Measurements from ENCODE around the gene OR6S1. TPM values are rescaled to one million over a fixed set of nuclear protein-coding genes. Genes with fewer than 3 reads are reported as not detected.

Gene OR6S1, protein sequence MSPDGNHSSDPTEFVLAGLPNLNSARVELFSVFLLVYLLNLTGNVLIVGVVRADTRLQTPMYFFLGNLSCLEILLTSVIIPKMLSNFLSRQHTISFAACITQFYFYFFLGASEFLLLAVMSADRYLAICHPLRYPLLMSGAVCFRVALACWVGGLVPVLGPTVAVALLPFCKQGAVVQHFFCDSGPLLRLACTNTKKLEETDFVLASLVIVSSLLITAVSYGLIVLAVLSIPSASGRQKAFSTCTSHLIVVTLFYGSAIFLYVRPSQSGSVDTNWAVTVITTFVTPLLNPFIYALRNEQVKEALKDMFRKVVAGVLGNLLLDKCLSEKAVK
- polyA plus RNA-seq (ENCODE audit: insufficient read length in 10 of 10), result not detected
- long read RNA-seq, donor 1, result 0 reads
- long read RNA-seq, donor 2, result 0 reads
- long read RNA-seq, donor 3, result 0 reads
- long read RNA-seq, donor 4, result 0 reads
- long read RNA-seq, donor 5, result 0 reads
- long read RNA-seq, donor 6, result 0 reads
- long read RNA-seq, donor 7, result 0 reads
- long read RNA-seq, donor 8, result 0 reads
- long read RNA-seq, donor 9, result 0 reads

DNA sequence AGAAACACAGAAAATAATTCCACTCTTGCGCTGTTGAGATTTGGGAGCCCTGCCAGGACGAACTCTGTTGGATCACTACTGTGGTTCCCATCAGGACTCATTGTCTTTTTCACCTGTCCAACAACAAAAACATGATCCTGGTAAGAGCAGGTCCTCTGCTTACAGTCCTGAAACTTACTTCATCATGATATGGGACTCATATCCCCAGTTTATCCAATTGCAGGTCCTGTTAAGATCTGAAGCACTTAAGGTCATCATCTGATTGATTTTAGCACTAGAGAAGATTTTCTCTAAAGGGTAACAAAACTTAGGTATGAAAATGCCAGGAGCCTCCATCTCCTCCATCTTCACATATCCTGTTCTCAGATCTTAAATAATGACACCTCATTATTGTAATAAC, at the start of gene OR6S1:
Gene OR6S1 (minus strand): TSS at position 101 of the 400 bp plus-strand sequence. CDS start 0 bp downstream, at position 101.
- no peak for DNase-seq

DNA sequence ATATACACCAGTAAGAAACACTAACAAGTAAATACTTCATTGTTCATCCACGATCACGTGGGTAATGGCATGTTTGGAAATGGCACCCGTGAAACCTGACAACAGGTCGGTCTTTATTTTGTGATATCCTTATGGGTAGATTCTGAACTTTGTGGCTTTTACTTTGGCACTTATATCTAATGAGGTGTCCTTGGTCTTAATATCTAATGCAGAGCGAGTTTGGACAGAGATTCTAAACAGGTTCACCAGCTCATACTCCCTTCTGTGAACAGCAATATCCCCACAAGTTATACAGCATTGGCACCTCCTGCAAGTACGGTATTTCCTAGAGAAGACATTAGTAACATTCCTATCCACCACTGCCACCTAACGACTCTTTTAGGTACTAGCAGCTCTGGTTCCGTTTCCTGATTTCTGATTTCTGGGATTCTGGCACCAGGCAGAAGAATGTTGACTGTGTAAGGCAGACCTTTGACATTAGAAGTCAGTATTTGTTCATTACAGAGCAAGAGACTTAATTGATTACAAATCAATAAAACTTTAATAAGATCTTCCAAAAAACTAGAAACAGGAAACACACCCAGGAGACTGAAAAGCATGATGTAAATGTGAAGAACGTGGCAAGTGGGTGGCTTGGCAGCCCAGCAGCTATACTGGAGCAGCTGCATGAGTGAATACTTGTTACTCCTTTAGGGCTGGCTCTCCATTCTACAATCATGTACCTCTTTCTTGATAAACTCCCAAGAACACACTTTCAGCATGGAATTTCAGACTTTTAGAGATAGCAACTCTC, 49.6 kb upstream of the OR6S1 start:
- DNase-seq, result peak; percentile 62 to 85 (median 78)

DNA sequence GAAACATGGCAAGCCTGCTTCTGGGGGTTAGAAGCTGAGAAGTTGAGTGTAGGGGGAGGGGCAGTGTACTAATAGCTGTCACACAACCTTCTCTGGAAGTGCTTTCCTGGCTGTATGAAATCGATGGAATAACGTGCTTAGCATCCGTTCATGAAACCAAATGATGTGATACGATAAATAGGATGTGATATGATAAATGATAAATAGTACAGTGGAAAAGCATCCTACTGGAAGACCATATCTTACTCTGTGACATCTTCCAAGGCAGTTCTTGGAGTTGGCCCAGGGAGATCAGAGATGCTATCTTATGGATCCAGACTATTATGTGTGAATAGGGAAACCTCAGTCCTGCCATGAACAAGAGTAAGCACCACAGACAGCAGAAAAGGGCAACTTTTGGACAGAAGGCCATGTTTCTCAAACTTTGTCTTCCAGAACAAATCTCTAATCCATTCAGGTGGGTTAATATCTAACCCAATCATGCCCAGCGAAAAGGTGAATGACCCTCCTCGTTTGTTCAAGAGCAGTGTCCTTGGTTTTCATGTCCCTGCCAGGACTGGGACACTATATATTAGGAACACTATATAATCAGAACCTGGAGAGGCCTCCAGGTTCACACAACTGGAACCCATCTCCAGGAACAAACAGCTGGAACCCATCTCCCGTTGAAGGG, 46.8 kb upstream of the OR6S1 start, which contains the start of gene ANG:
Gene ANG (plus strand): TSS at position 598 of the 673 bp plus-strand sequence. CDS start 4,801 bp downstream, outside the sequence.
- DNase-seq, result no peak

DNA sequence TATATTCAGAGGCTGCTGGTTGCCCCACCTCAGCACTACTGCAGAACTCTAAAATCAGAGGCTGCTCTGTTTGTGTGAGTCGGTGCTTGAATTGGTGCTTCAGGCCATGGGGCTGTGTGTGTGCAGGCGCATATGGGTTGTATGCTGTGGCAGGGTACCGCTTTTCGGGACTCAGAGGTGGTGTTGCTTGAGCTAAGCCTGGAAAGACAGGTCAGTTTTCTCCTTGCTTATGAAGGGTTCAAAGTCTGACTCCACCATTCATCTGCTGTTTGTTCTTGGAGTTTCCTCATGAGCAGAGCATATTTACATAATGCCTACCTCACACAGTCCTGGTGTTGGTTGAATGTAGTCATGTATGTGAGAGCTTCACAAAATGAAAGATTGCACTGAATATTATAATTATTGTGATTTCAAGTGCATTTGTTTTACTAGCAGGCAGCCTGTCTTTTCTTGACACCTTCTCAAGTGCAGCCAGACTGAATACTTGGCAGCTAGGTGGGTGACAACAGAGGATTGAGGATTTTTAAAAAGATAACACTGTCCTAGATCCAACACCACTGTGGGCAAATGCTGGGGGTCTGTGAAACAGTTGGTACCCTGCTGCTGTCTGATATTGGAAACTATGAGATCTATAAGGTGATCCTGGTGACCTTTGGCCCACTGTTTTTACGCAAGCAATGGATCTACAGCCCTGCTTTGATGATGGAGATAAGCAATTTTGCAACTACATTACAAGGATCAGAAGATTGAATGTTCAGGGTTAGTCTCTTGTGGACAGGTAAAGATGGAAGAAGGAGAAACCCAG, 46.1 kb upstream of the OR6S1 start:
- no peak for DNase-seq

DNA sequence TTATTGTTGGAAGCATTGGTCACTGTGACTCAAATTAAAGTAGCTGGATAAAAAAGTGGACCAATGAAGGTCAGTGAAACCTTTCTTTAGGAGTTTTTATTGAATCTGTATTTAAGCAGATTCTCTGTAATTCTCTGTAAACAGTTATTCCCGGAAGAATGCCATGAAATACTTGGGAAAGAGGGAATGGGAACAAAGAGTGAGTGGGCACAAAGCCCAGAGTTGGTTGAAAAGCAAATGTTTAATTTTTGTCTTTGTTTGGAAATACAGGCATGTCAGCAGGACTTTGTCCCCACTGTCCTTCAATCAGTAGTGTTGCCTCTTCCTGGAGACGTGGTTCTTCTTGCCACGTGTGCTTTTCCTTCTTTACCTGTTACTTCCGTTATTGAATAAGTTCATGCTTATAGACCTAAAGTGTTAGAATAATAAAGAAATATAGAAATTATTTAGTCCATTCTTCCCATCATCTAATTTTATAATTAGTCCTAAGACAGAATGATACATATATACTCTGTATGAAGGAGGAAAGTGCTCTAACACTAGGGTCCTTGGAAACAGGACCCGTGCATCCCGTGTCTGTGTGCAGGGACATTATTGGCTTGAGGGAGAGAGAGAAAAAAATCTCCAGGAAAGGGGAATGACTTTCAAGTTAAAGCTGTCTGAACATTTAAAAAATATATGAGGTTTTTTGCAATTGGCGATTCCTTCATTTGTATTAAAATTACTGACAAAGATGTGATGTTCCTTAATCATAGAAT, 45.1 kb upstream of the OR6S1 start:
- DNase-seq, result no peak

DNA sequence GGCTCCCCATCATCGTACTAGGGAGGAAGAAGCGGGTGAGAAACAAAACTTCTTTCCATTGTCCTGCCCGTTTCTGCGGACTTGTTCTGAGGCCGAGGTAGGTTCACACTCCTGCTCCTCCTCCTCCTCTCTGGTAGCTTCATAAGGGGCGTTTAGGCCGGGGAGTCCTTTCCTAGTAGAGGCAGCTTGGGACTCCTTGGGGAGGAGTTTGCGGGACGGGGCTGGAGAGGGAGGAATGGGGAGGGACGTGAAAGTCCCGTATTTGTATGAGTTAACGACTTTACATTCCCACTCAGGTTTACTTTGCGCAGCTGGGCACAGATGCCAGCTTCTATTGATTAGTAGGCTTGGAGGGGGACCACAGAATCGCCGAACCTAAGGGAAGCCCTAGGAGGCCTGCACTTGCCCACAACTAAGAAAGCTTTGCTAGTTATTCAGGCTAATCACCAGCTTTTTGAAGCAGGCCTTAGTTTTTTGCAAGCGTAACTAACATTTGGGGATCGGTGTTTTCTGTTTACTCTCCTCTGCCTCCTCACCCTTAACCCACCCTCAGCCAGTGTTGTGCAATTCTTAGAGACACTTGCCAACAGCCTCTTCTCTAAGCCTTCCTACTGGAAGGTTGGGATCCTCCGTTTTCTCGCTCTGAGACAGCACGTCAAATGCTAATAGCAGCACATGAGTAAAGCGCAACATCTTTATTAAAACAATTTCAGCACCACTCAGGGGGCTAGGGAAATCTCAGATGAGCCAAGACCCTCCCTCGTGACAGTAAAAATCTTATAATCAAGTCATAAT, 43.4 kb upstream of the OR6S1 start:
- peak in 2 of 3 donors; percentile 21 to 44 for DNase-seq

DNA sequence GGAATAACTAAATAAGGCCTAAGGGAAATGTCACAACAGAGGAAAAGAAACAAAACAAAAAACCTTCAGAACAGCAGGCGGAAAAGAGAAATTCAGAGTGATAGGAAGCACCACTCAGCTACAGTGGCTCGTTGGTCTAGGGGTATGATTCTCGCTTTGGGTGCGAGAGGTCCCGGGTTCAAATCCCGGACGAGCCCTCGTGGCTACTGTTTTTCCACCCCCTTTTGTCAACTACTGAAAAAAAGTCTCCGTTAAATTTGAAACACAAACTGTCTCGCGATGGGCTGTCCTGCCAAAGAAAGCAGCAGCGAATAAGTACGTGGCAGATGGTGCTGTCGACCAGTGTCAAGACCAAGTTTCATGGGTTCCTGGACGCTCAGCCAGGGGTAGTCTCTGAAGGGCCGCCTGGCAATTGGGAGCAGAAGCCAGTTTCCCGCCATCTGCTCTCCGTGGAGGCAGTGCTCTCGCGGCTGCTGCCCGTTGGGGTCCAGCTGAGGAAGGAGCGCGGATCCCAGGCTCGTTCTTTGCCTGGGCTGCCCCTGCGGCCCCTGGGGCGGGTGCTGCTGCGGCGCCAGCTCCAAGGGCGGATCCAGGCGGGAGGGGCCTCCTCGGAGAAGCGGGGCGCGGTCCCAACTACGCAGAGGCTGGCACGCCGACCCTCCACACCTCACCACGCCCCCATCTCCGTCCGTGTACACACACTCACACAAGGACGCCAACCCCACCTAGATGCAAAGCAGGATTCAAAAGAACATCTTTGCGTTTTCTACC, 42.6 kb upstream of the OR6S1 start, which contains the start of gene RNASE4:
Gene RNASE4 (plus strand): TSS at position 670 of the 771 bp plus-strand sequence. CDS start 14,812 bp downstream, outside the sequence.
- DNase-seq, result peak; percentile 82 to 94 (median 85)

DNA sequence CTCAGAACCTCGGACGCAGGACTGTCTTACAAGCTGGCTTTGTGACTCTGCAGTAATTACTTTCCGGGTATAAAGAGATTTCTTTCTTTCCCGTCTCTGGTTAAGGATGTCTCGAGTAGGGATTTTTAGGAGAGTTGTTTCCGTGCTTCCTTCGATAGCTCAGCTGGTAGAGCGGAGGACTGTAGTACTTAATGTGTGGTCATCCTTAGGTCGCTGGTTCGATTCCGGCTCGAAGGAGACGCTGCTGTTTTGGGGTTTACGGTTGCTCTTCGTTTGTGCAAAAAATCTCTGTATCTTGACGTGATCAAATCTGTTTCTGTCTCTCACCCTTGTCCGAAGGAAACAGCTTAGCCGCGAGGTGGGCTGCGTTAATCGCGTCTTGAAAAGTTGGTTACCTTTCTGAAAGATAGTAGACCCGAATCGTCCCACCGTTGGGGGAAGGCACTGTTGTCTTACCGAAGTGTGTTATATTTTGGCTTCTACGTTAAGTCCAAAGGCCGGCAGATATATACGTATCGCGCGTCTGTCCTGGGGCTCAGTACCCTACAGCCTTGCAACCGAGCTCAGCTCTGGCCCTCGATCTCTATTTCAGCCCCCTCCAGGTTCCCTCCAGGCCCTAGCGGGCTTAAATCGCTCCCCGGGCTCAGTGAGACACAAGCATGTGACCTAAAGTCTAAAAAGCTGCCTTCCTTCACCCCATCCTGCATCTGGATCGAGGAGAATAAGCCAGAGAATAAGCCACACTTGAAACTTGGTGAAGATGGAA, 41.8 kb upstream of the OR6S1 start:
- DNase-seq, result peak; percentile 91 to 94 (median 91)

DNA sequence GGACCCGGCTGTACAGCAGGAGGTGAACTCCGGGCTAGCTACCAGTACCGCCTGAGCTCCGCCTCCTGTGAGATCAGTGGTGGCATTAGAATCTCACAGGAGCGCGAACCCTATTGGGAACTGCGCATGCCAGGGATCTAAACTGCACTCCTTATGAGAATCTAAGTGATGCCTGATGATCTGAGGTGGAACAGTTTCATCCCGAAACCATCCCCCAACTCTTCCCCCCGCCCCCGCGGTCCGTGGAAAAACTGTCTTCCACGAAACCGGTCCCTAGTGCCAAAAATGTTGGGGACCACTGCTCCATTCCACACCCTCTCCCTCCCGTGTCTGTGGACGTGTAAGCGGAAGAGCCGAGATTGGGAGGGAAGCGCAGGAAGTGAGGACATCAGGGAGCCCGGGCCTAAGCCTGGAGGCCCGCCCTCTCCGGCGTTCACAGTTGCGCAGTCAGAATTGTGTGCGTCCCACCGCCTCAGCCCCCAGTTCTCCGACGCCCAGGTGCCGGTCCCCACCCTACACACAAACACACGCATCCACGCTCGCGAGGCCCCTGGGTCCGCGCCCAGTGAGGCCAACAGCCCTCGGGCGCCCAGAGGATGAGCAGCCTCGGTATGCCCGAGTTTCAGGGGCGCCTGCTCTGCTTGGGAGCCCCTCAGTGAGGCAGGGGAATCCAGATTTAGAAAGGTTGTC, 41.1 kb upstream of the OR6S1 start:
- DNase-seq, result peak; percentile 95 to 98 (median 97)

DNA sequence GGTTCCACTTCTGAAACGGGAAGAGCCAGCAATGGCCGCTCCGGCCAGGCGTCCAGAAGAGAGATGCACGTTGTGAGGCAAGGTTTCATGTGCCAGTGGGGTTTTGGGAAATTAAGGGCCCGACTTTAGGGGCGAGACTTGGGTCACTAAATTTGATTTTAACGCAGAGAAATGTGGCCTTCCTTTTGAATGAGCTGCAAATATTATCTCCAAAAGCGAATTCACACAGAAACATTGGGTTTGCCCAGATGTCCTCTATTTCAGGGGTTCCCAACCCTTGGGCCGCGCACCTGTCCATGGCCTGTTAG, 40.6 kb upstream of the OR6S1 start:
- DNase-seq, result no peak

DNA sequence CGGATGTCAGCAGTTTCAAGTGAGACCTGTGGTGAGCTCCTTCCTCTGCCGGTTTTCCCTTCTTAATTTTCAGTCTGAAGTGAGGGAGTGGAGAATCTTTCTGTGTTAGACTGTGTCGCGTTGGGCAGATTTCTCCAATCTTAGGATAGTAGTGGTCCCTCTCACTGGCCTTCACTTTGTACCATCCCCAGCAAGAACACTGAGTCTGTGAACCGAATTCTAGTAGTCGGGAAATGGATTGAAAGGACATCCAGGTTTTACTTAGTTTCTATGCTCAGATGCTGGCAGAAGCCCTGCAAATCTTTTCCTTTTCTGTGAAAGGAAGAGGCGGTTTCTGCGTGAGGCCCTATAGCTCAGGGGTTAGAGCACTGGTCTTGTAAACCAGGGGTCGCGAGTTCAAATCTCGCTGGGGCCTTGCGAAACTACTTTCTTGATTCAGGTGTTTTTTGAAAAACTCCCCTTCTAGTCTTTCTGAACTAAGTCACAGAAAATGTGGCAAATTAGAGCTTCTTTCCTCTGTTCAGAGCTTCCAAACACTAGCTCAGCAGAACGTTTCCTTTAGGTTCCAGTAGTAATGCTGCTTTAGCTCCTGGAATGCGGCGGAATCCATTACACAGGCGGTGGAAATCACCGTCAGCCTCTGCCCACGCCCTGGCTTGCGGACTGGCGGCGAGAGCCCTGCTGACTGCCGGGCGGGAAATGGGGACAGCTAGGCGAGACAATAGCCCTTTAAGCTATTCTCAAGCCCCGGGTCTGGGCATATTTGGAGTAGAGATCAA, 40.0 kb upstream of the OR6S1 start:
- peak; percentile 92 to 95 (median 93) for DNase-seq

DNA sequence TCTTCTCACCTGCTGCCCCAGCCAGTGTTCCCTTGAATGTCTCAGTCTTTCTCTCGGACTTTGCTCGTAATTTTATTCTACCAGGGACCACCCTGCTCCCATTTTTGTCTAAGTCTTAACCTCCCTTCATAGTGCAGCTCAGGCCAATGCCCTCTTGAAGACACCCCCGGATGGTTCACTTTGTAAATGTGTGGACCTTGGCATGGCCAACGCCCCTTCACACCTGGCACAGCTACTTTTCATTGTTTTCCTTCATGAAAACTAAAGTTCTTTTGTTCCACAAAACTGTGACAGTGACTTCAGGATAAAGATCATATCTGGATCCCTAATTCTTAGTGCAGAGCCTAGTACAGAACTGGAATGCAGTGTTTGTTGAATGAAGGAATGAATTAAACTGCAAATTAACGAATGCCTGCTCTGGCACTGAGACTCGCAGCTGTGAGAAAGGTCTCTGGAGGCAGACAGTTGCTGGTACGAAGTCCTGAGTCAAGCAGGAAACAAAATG, 39.4 kb upstream of the OR6S1 start:
- DNase-seq, result no peak

DNA sequence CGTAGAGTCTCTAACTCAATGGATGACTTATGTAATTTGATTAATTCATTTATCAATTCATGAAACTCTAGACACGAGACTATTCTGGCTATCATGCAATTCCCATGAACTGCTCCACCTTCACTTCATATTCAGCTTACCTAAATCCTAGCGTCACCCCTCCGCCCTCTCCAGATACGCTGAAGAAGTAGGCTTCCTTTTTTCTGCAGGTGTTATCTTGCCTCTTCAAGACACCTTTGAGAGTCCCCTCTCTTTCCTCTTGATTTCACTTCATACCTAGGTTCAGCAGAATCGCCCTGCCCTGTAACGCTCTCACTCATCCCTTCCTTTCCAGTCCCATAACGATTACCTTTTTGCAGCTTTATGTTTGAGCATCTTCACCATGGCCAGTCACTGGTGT, 38.9 kb upstream of the OR6S1 start:
- DNase-seq, result no peak

DNA sequence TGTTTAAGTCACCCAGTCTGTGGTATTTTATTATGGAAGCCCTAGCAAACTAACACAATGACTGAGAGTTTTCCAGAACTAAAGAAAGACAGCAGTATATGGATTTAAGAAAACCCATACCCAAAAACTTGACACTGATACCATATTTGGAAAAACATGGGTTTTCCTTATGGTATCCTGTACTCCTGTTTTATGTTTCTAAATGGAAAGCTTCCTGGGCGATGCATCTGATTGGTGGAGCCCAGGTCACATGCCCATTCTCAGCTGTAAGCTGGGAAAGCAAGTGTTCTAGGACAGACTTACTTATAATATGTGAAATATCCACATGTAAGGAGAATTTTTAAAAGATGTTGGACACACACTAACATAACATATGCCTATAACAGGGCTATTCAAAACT, 38.4 kb upstream of the OR6S1 start:
- DNase-seq, result peak in 1 of 3 donors; percentile 41

DNA sequence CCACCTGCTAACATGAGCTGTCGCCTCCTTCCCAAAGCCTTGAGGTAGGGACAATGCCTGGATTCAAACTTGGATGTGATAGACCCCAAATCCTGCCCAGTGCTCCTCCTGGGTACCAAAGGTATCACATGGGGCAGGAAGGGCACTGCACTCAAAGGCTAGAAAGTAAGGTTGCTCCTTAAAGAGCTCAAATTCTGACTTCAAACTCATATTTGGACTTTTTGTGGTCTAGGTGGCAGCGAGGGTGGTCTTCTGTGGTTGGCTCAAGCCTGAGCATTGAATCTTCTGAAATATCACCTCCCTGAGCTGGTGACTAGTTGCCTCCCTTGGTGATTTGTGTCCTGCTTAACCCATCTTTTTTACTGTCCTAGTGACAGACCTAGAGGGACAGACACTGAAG, 34.6 kb upstream of the OR6S1 start:
- DNase-seq, result no peak

DNA sequence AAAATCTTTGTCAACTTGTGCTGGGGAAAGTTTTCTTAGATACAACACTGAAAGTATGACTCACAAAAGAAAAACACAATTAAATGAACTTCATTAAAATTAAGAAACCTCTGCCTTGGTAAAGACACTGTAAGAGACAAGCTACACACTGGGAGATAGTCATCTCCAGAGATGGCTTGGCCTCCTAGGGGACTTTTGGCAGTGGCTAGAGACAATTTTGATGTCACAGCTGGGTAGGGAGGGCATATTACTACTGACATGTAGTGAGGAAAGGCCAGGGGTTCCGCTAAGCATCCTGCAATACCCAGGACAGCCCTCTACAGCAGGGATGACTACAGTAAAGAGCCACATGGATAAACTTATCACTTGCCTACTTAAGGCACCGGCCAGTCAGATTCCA, 34.2 kb upstream of the OR6S1 start:
- DNase-seq, result no peak

Data from muscle of back (tissue), 13 donors.